ENCODE data around the gene USP48.

USP48 gene

DNA sequence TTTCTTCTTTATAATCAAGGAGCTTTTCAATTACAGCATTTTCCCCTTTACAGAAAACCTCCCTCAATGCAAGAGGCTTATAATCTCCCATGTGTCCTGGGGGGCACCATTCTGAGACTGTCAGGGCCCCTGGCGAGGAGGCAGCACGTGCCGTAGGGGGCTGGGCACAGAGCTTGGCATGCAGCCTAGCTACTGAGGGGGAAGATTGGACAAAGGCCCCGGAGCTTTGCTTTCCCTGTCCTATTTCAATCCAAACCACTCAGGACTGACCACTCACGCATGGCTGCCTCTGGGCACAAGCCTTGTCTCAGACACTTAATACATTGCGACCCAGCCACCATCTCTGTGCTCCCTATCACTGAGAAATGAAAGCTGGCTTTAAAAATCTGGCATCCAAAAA, 111.0 kb downstream of the USP48 start:
- DNase-seq (ENCODE audit: low read depth, low spot score): no peak
- in situ Hi-C loops (cut with HindIII; ENCODE audit: low sequenced_read_pairs): no loop called here
- no peak overlapping the region for H3K4me3 ChIP-seq (ENCODE audit: low read depth, low read length)
- TF ChIP-seq CTCF (IDR thresholded peaks at IDR 0.05; ENCODE audit: low read depth, low read length): no peak

DNA sequence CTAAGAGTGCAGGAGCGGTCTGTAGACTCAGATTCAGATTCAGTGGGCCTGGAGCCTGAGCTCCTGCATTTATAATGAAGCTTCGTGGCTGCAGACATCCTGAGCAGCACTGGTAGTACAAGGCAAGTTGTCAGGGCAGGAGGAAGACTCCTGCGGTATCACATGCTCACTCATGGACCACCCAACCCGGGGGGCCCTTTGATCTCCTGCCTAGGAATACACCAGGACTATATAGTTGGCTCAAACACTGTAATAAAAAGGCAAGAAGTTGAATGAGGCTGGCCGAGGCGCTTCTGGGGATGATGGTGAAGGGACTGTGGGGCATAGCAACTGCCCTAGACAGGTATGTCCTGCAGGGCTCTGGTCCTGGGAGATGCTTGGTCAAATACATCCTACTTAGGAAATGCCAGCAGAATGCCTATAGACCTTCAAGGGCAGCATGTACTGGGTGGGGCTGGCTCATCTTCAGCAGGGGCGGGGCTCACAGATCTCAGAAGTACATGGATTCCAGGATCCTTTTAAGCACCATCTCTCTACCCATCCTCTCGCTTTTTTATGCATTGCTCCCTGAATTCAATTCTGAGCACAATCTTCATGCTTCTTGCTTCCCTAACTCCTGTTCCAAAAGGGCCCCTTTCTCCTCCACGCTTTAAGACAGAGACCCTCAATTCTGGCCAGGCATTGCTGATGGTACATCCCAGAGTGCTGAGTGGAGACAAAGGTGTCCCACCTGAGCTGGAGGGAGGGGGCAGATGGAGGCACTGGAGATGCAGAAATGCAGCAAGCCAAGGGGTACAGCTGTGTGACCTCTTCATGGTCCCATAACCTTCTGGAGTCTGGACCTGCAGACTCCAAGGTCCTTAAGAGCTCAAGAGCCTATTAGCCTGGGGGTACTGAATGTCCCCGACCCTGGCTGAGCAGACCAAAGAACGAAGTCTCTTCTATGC, 111.7 kb downstream of the USP48 start:
- in situ Hi-C loops (cut with HindIII; ENCODE audit: low sequenced_read_pairs): no loop called here
- H3K4me3 ChIP-seq (ENCODE audit: low read depth, low read length): no peak overlapping the region
- no peak for TF ChIP-seq CTCF (IDR thresholded peaks at IDR 0.05; ENCODE audit: low read depth, low read length)
- DNase-seq (ENCODE audit: low read depth, low spot score): no peak

- no peak overlapping the region for H3K4me3 ChIP-seq (ENCODE audit: low read depth, low read length)
- DNase-seq (ENCODE audit: low read depth, low spot score): no peak
- in situ Hi-C loops (cut with HindIII; ENCODE audit: low sequenced_read_pairs): no loop called here
- no peak for TF ChIP-seq CTCF (IDR thresholded peaks at IDR 0.05; ENCODE audit: low read depth, low read length)
These were observed 112.7 kb downstream of the USP48 start for GRCh38 chr1:21670059-21670881.

DNA sequence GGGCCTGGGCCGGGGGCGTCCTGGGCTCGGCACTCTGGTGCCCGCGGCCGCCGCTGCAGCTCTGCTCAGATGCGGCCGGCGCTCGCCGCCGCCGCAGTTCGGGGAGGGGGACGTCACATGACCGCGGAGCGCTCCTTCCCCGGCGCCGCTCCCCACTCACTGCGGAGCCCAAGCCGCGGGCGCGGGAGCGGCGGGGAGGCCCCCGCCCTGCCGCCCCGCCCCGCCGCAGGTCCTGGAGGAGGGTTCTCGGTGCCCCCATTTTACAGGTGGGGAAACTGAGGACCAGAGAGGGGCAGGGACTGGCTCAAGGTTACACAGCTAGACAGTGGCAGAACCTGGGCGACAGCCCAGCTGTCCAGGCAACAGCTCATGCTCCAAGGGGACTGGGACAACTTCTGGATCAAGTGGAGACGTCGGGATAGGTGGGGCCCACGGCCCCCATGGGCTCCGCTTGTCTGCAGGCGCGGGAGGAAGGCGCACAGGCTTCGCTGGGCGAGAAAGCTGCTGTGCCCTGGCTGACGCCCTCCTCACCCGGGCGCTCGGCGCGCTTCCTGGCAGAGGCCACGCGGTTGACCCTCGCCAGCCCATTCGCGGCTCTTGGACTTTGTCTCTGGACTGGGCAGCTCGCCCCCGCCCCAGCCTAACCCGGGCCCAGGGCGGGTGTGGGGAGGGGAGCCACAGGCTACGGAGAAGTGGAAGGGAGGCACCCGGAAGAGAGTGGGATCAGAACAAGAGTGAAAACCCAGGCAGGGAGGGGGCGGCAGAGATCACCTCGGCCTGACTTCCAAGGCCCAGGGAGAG, 113.5 kb downstream of the USP48 start, which contains the start of gene RAP1GAP:
Gene RAP1GAP, minus strand, starts transcription at position 100 of the 801 bp plus-strand sequence. CDS start 49,325 bp downstream, outside the sequence.
- in situ Hi-C loops (cut with HindIII; ENCODE audit: low sequenced_read_pairs): no loop called here

DNA sequence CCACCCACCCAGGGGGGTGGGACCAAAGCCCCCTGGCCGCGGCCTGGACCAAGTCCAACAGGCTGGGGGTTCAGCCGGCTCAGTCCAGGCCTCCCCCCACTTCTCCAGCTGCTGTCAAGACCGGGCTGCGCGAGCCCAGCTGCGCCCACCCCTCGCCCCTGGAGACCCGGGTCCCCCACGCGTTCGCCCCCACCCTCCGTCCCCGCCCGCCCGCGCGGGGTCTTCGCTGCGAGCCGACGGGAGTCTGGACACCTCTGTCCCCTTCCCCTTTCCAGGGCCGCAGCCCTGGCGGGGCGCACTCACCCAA, 114.0 kb downstream of the USP48 start:
- in situ Hi-C loops (cut with HindIII; ENCODE audit: low sequenced_read_pairs): no loop called here
- no peak for DNase-seq (ENCODE audit: low read depth, low spot score)
- H3K4me3 ChIP-seq (ENCODE audit: low read depth, low read length): no peak overlapping the region
- no peak for TF ChIP-seq CTCF (IDR thresholded peaks at IDR 0.05; ENCODE audit: low read depth, low read length)

More for the DNA sequence above, 113.5 kb downstream of the USP48 start, which contains the start of gene RAP1GAP:
- no peak for DNase-seq (ENCODE audit: low read depth, low spot score)
- TF ChIP-seq CTCF (IDR thresholded peaks at IDR 0.05; ENCODE audit: low read depth, low read length): no peak
- no peak within 1 kb of the TSS for H3K4me3 ChIP-seq (ENCODE audit: low read depth, low read length)

All from astrocyte of the spinal cord (primary cell).